ENCODE measurements around the gene PAN3. TPM values are rescaled to one million over a fixed set of nuclear protein-coding genes. Genes with fewer than 3 reads are reported as not detected.

The PAN3 gene
- polyA plus RNA-seq, 3 donors = 42.1 to 61.3 (median 59.0) TPM

DNA sequence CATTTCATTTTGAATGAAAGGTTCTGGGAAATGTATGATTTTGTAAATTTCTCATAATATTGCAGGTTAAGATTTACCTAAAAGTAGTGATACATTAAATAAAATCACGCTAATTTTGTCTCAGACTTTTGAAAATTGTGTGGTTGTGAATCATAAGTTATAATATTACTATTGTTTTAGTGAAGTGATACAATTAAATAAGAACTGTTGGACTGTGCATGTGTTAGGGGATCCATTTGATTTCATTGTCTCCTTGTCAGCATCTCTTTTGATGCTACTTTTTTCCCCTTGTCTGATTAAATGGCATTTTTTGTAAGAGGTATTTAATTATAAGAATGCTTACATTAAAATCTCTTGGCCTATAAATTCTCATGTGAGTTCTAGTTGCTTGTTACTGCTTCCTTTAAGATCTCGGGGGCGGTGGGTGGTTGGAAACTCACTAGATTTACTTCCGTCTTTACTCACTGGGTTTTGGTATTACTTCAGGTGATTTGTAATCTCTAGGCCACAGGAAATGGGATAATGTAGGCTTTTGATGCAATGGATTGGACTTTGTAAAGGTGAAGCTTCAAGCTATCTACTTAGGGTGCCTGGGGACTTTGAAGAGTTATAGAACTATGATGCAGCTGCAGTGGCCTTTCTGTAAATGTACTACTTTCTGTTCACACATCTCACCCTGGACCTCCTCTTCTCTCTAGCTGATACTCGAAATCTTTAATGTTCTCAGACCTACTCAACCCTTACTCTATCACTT lies 66.5 kb downstream of the PAN3 start:
- no peak for DNase-seq

DNA sequence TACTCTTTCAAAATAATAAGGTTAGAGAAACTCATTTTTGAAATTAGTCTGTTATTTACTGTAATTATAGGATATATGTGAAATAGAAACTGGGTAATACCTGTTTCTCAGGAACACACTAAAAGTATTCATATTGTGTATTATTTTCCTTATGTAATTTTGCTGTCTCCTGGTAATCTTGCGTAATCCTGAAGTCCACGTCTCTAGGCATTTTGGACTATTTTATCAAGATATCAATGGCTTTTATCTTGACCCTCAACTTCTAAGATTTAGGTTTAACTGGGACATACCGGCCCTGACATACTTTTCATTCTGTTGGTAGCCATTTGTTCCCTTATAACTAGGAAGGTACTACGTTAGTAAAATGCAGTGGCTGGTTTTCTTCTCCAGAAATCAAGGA lies 80.3 kb downstream of the PAN3 start:
- DNase-seq = no peak

DNA sequence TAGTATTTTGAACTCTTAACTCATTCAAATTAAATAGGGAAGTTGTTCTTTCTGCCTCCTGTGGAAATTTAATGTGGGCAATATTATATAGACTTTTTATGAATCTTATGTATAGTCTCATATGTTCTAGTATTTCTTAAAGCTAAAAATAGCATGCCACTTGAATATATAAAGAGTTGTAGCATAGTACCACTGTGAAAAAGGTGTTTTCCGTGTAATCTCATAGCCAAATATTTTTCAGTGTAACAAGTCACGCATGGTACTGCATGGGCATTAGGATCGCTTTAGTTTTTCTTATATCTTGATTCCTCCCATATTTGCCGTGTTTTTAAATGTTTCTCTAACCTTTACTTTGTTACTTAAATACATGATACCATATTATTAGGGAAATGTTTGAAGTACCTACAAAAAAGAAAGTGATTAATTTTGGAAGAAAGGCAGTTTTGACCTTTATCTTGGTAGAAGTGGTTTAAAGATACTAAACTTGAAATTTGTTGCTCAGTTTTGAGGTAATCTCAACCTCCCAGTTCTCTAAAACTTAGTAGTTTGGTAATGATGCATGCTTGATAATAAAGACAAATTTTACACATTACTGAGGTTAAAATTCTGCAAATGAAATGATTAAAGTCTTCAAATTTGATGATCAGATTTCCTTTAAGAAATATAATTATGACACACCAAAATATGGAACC lies 81.2 kb downstream of the PAN3 start:
- no peak for DNase-seq

DNA sequence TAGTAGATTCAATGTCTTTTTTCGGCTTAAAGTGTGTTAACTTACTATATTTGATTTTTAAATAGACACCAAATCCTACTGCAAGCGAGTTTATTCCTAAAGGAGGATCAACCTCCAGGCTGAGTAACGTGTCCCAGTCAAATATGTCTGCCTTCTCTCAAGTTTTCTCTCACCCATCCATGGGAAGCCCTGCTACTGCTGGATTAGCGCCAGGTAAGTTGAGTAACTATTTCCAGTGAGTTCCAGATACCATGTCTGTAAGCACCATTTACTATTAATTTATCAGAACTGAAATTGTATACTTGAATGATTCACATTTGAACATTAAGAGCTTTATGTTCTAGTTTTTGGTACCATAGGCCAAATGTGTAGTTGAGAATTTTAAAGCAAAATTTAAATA lies 81.8 kb downstream of the PAN3 start:
- DNase-seq = no peak

DNA sequence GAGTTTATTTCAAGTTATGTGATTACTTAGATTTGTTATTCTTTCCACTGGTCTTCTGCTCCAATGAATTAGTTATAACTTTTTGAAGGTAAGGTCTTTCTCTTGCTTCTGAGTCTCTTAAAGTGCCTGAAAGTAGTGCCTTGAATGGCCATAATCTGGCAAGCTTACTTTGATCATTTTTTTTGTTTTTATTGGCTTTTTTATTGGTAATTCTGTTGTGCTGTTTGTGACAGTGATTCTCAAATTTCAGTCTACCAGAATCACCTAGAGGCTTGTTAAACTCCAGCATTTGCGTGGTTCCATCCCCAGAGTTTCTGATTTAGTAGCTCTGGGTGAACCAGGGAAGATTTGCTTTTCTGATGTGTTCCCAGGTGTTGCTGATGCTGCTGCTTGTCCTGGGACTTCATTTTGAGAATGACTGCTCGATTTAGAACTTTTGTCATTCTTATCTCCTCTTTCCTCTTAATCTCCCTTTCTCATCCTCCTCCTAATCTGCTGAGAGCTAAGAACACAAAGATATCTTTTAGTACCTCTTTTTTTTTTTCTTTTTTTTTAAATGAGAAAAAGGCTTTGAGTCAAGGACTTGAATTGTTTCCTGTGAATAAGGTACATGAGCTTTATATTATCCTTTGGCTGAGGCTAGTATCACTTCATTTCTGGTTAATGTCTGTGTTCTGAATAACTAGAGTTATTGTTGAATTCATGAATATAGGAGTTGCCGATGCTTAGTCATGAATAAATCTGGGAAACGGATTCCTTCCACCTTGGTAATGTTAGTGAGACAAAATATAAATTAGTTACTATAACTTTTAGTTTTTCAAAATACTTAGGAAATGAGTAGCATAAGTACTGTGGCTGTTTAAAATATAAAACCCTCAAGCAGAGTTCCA lies 91.4 kb downstream of the PAN3 start:
- DNase-seq = no peak

DNA sequence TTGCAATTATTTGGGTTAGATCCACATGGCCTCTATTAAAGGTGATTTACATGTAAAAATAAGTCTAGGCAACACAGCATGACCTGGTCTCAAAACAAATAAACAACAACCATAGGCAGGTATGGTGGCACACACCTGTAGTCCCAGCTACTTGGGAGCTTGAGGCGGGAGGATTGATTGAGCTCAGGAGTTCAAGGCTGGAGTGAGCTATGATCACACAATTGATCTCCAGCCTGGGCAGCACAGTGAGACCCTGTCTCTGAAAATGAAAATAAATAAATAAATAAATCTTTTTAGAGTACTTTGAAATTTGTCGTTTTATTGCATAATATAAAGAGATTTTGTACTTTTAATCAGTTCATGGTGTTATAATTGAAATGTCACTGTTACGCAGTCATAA lies 93.3 kb downstream of the PAN3 start:
- no peak for DNase-seq

DNA sequence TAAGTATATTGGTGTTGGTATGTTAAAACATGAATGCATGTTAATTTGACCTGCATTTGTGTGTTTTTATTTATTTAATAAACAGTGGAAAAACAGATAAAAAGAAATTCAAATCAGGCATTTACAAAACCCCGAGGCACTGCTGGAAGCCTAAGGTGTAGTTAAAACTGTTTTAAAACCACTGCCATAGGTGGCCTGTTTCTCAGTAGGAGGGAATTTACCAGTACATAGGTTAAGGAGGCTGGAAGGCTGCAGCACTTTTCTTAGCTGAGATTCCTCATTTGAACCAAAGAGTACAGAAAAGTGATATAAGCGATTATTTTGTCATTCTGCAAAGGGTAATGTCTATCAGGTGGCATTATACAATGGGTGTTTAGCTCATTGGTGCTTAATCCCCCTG lies 99.6 kb downstream of the PAN3 start:
- DNase-seq = no peak

DNA sequence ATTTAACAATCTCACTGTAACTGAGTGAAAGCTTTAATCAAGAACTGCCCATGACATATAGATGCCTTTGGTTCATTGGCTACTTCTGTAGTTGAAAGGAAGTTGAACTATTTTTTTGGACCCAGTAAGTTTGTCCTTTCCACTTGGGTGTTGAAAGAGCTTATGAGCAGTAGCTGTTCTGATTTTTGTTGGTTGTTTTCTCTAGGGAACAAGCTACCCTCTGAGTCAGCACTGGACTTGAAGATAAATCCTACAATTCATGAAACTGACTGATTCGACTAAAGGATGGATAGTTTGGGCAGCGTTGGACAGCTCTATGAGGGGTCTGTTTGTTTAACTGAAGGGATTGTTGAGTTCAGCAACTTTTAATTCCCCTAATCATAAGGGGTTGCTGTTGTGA lies 101.0 kb downstream of the PAN3 start:
- no peak for DNase-seq

DNA sequence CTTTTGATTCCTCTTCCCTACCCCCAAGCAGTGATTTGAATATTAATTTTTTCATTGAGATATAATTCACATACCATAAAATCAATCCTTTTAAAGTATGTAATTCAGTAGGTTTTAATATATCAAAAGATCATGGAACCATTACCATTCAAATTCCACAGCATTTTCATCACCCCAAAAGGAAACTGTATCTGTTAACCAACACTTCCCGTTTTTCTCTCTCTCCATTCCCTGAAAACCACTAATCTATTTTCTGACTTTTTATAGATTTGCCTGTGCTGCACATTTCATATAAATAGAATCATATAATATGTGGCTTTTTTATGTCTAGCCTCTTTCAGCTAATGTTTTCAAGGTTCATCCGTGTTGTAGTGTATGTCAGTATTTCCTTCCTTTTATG lies 107.1 kb downstream of the PAN3 start:
- no peak for DNase-seq

DNA sequence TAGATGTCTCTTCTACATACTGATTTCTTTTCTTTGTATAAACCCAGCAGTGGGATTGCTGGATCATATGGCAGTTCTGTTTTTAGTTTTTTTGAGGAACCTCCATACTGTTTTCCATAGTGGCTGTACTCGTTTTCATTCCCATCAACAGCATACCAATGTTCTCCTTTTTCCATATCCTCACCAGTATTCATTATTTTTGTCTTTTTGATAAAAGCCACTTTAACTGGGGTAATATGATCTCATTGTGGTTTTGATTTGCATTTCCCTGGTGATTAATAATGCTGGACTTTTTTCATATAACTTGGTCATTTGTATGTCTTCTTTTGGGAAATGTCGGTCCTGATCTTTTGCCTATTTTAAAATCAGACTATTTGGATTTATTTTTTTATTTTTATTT lies 108.5 kb downstream of the PAN3 start:
- DNase-seq = no peak

DNA sequence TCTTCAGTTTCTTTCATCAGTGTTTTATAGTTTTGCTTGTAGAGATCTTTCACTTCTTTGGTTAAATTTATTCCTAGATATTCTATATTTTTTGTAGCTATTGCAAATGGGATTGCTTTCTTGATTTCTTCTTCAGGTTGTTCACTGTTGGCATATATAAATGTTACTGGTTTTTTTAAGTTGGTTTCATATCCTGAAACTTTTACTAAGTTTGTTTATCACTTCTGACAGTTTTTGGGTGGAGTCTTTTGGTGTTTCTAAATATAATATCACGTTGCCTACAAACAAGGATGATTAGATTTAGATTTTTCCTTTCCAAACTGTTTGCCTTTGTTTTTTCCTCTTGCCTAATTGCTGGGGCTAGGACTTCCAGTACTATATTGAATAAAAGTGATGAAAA lies 109.7 kb downstream of the PAN3 start:
- no peak for DNase-seq

DNA sequence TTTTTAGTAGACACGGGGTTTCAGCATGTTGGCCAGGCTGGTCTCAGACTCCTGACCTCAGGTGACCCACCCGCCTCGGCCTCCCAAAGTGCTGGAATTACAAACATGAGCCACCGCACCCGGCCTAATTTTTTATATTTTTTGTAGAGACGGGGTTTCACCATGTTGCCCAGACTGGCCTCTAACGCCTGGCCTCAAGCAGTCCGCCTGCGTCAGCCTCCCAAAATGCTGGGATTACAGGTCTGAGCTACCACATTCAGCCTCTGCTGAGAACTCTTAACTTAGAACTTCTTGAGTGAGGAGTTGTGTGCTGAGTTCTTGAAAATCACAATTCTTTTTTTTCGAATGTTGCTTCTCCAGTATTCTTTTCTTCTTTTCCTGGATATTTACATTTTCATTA lies 112.2 kb downstream of the PAN3 start:
- no peak for DNase-seq

DNA sequence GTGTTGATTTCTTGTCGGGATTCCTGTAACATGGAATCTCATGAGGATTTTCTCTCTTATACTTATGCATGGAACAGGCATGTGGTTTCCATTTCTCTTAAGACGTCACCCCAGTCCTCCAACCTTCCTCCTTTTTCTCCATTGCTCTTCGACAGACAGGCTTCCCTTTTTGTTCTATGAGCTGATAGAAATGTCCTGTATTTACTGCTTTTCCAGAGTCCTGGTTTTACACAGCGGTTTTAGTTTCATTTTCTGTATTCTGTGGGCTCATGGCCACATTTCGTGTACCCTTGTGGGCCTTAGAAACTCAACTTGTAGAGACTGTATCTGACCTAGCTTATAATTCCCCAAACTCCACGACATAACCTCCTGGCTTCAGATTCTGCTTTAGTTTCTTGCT lies 113.1 kb downstream of the PAN3 start:
- DNase-seq = no peak

DNA sequence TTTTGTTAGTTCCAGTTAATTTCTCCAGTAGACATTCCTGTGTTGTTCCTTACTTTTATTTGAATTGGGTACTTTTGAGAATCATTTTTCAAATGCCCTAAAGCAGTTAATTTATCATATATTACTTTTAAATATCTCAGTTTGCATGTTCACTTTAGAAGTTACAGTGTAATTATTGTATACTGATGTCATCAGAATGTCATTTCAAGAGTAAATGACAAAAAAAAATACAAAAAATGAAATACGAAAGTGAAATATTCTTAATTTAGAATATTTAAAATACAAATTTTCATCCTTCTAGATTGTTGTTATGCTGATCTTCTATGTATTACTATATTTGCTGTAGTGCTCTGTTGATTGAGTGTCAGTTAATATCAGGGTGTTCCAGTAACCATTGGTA lies 114.2 kb downstream of the PAN3 start:
- no peak for DNase-seq

DNA sequence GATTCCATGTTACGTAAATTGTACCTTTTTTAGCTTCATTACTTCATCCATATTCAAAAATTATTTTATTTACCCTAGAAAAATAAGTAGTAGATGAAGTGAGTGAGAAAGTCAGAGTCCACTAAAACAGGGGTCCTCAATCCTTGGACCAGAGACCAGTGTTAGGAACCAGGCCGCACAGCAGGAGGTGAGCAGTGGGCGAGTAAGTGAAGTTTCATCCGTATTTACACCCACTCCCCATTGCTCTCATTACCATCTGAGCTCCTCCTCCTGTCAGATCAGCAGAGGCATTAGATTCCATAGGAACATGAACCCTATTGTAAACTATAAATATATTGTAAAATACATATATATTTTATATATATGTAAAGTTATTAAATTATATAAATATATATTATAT lies 119.0 kb downstream of the PAN3 start:
- no peak for DNase-seq

DNA sequence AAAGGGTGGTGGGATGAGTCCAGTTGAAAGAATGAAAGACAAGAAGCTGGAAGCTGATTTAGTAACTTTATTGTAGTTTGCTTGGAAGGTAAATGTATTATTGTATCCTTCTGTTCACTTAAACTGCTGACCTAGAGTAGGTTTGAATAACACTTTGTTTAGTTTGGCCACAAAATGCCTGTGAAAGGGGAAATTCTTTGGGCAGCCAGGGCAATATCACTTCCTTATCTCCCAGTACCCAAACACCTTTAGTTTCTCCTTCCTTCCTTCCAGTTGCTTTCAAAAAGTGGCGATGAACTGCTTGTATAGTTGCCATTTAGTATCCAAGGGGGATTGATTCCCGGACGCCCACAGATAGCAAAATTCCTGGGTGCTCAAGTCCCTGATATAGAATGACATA lies 120.1 kb downstream of the PAN3 start:
- no peak for DNase-seq

DNA sequence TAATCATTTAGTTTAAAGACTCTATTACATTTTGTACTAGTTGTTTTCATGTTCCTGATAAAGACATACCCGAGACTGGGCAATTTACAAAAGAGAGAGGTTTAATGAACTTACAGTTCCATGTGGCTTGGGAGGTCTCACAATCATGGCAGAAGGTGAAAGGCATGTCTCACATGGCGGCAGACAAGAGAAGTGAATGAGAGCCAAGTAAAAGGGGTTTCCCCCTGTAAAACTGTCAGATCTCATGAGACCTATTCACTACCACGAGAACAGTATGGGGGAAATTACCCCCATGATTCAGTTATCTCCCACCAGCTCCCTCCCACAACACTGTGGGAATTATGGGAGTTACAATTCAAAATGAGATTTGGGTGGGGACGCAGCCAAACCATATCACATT lies 129.2 kb downstream of the PAN3 start:
- DNase-seq = no peak

DNA sequence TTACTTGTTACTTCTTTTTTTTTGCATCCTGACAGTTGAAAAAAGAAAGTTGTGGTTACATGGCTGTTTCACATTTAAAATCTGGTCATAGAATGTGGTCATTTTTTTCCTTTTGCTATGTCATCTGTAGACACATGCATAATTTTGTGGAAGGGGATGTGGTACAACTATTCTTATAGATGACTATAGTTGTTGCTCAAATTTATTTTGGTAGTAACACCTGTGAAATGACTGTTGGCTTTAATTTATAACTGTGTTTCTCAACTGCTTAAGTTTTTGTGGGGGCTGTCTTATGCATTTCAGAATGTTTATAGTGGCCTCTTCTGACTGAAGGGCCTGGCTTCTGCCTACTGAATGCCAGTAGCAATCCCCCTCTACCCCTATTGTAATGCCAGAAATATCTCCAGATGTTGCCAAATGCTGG lies 130.5 kb downstream of the PAN3 start:
- no peak for DNase-seq

DNA sequence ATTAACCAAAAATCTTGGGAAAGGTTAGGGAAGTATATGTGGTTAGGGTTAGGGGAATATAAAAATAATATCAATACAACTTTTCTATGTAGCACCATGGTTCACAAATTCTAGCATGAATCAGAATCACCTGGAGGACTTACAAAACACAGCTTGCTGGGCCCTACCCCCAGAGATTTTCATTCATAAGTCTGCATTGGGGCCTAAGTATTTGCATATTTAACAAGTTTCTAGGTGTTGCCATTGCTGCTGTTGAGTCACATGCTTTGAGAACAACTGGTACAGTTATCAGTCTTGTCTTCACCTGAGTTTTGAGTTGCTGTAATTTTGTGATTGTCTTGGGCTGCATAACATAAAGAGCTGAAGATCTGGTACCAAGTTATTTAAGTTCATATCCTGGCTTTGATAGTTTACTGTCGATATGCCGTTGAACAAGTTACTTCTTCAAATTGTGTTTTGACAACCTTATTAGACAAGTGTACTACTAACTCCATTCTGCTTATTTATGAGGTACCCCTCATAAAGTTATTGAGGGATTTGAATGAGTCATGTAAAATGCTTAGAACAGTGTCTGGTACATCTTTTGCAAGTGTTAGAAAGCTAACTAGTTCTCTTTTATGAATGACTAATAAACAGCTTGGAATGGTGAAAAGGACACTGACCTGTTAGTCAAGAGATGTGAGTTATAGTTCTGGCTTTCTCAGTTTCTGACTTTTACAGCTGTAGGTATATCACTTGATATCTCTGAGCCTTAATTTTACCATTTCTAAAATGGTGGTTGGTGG lies 132.9 kb downstream of the PAN3 start:
- no peak for DNase-seq

DNA sequence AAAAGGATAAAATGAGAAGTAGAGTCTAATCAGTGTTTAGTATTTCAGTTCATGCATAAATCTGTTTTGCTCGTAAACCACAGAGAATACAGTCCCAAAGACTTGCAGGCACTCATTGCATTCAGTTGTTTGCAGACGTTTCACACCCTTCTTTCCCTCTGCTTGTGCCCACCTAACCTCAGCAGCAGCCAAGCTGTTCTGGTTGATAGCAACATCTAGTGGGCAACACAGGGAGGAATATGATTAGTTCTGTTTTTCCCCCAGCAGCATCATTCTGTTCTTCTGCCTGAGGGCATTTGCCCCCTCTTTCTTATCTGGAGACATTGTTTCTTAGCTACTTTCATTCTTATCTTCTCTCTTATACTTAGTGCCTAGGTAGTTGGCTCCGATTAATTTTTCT lies 135.6 kb downstream of the PAN3 start:
- no peak for DNase-seq

DNA sequence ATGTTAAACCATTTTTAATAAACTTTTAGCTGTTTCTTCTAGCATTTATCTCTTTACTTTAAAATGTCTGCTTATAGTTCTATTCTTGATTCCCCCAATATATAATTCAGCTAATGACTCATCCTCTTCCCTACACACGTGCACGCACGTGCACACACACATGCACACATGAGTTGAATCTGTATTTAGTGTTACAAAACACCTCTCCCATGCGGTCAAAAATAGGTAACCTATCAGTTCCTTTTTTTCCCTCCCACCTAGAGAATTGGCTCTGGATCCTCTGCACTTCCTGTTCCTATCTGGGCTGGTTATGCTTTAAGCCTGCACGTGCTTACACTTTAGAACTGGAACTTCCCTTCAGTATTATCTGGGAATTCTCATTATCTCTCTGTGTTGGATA lies 144.1 kb downstream of the PAN3 start:
- no peak for DNase-seq

DNA sequence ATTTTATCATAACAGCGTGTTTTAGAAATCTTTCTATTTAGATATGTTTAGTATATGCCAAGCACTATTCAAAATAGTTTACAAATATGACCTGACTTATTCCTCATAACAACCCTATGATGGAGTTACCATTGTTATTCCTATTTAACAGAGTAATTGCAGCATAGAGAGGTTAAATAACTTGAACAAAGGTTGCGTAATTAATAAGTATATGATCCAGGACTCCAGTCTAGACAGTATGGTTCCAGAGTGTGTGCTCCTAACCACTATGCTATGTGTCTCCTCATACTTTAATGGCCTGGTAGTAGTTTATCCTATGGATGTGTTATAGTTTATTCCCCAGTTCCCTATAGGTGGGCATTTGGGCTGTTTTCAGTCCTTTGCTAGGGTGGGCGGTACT lies 145.3 kb downstream of the PAN3 start:
- DNase-seq = no peak

Data from renal pelvis (tissue), 4 donors.